OCI-LY7 (cell line): ENCODE results near the gene FOLR2.

Experiments
- CTCF ChIP-seq: fragments of 200-600 bp; sonication (generic); conservative IDR thresholded peaks from 2 replicates; pipeline ENCODE4 v1.5.1; 2014; ENCODE audit warnings: mild to moderate bottlenecking, antibody characterized with exemption, low read length, moderate library complexity, mixed read lengths
- EZH2phosphoT487 ChIP-seq: fragments of 200-600 bp; sonication (generic); IDR thresholded peaks from 2 replicates; pipeline ENCODE4 v1.6.1; 2018; ENCODE audit warnings: low read depth, borderline replicate concordance, mild to moderate bottlenecking, mixed run types, antibody characterized with exemption, low read length, moderate library complexity, mixed read lengths

DNA sequence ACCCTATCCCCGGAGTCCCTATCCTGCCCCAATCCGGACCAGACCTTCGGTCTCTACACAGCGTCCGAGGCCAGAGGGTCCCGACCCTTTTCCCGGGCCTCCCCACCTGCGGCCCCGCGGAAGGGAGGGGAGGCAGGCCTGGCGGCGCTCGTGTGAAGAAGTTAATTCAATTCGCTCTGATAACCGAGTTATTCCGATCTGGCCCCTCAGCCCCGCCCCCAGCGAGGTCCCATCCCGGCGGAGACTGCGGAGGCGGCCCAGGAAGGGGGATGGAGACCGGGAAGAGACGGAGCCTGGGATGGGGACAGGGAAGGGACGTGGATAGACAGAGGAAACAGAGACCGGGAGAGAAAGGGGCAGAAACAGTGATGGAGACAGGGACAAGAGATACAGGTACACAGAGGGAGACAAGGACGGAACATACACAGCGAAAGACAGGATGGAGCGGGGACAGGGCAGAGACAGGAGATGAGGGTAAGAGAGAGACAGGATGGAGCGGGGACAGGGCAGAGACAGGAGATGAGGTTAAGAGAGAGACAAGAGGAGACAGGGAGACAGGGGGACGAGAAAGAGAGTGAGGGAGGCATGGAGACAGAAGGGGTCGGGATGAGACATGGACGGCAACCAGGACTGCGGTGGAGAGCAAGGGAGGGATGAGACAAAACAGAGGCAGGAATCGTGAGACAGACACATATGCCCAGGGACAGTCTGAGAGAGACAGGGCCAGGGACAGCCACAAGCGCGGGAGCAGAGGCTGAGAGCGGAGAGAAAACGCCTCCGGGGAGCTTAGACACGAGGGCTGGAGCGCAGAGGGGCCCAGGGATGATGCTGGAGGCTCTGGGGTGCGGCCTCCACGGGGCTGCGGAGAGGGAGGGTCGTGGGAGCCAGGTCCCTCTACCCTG, 28.0 kb downstream of the FOLR2 start:
- TF ChIP-seq CTCF, result no peak
- TF ChIP-seq EZH2phosphoT487, result no peak
